GM12878 (cell line): ENCODE measurements around the gene RPL26. TPM values are rescaled to one million over a fixed set of nuclear protein-coding genes. Genes with fewer than 3 reads are reported as not detected.
"Not testable (repeated sequence)": the region's sequence is repeated elsewhere in the genome, so short reads cannot be mapped to it uniquely, and the experiment has no call there.

ENCODE experiments used
- ATAC-seq: fragments of 200-7000 bp; cut with Tn5 transposase; 3 replicates; pipeline ENCODE4 v1.9.1; 2020; ENCODE audit warnings: mild to moderate bottlenecking, moderate library complexity
- BruUV-seq: library from RNA; stranded (reverse); fragments of 400-500 nt; replicated peaks from 2 replicates; lab custom pipeline; 2021; lab: Mats Ljungman, UMichigan
- CTCF ChIA-PET: fragments of 300-600 bp; sonication (Branson Sonifier 250); formaldehyde crosslinking; extraction: SDS; loops from one replicate; lab custom pipeline; 2021; ENCODE audit warnings: inconsistent platforms; lab: Yijun Ruan, JAX
- POLR2A ChIA-PET: fragments of 350-600 bp; formaldehyde crosslinking; extraction: SDS; loops from one replicate; lab custom pipeline; 2021; ENCODE audit warnings: inconsistent platforms; lab: Charles Lee
- RAD21 ChIA-PET: fragments of 300-600 bp; sonication (Branson Sonifier 250); formaldehyde crosslinking; loops from one replicate; lab custom pipeline; 2023; ENCODE audit warnings: antibody characterized with exemption; ENCODE audit not compliant: unreplicated experiment; lab: Charles Lee
- SMC1A ChIA-PET: fragments of 300-600 bp; sonication (Branson Sonifier 250); formaldehyde crosslinking; loops from one replicate; lab custom pipeline; 2023; ENCODE audit not compliant: unreplicated experiment, uncharacterized antibody; lab: Charles Lee
- DNase-seq: peaks from one replicate; pipeline ENCODE4 v3.0.0-alpha.2; 2011; ENCODE audit warnings: low read depth, low spot score
- FAIRE-seq: peaks from 3 replicates; lab custom pipeline; 2011; peaks lifted over from hg19 to GRCh38; lab: Jason Lieb, UNC
- H2AFZ ChIP-seq: 2 replicates; pipeline ENCODE4 v1.6.0; 2011; ENCODE audit warnings: low read depth, low read length, control low read depth; ENCODE audit not compliant: control insufficient read depth
- H3K27ac ChIP-seq: 2 replicates; pipeline ENCODE4 v1.5.1; 2011; ENCODE audit warnings: control low read depth; ENCODE audit not compliant: control insufficient read depth, insufficient read depth
- H3K27me3 ChIP-seq, 2 experiments: replicated peaks in 1 of 2; 2 replicates each; pipeline versions ENCODE4 v1.6.0 to v1.6.1; 2011; ENCODE audit warnings: low read length in 1 of 2; ENCODE audit not compliant: control insufficient read depth in 2 of 2, insufficient read depth in 2 of 2
- H3K36me3 ChIP-seq, 2 experiments: 2 replicates each; pipeline ENCODE4 v1.5.1; 2011; ENCODE audit warnings: low read length in 1 of 2; ENCODE audit not compliant: control insufficient read depth in 2 of 2, insufficient read depth in 2 of 2
- H3K4me1 ChIP-seq: 2 replicates; pipeline ENCODE4 v1.6.1; 2011; ENCODE audit warnings: mild to moderate bottlenecking, low read length, moderate library complexity, mixed read lengths; ENCODE audit not compliant: control insufficient read depth, insufficient read depth
- H3K4me2 ChIP-seq: 2 replicates; pipeline ENCODE4 v1.6.0; 2011; ENCODE audit warnings: control low read depth; ENCODE audit not compliant: control insufficient read depth, insufficient read depth
- H3K4me3 ChIP-seq: fragments of 200-600 bp; sonication (generic); 2 replicates; pipeline ENCODE4 v1.5.1; 2016
- H3K79me2 ChIP-seq: 2 replicates; pipeline ENCODE4 v1.6.0; 2011; ENCODE audit warnings: low read length; ENCODE audit not compliant: control insufficient read depth, insufficient read depth
- H3K9ac ChIP-seq: 2 replicates; pipeline ENCODE4 v1.8.0; 2011; ENCODE audit warnings: low read length, control low read depth, mixed read lengths; ENCODE audit not compliant: control insufficient read depth, insufficient read depth
- H3K9me3 ChIP-seq: replicated peaks from 3 replicates; pipeline ENCODE4 v1.5.1; 2011; ENCODE audit warnings: mild to moderate bottlenecking, low read length; ENCODE audit not compliant: control insufficient read depth, insufficient read depth
- H4K20me1 ChIP-seq: 2 replicates; pipeline ENCODE4 v1.6.0; 2011; ENCODE audit not compliant: control insufficient read depth, insufficient read depth
- E4F1 ChIP-seq: fragments of 450-650 bp; IDR thresholded peaks from 2 replicates; pipeline ENCODE4 v1.6.1; 2018; ENCODE audit warnings: borderline replicate concordance, mild to moderate bottlenecking; ENCODE audit not compliant: partially characterized antibody
- MEF2B ChIP-seq: fragments of 450-650 bp; IDR thresholded peaks from 2 replicates; pipeline ENCODE4 v1.6.1; 2018; ENCODE audit warnings: mild to moderate bottlenecking, moderate library complexity; ENCODE audit not compliant: partially characterized antibody, poor library complexity, severe bottlenecking
- NFXL1 ChIP-seq: fragments of 450-650 bp; IDR thresholded peaks from 2 replicates; pipeline ENCODE4 v1.6.1; 2017; ENCODE audit warnings: antibody characterized with exemption, mild to moderate bottlenecking, borderline replicate concordance
- RB1 ChIP-seq: fragments of 450-650 bp; formaldehyde crosslinking; IDR thresholded peaks from 2 replicates; pipeline ENCODE4 v1.6.1; 2017; ENCODE audit warnings: mild to moderate bottlenecking, borderline replicate concordance
- ZNF274 ChIP-seq: IDR thresholded peaks from one replicate; pipeline ENCODE4 v1.8.0; 2011; ENCODE audit not compliant: insufficient read length, insufficient read depth
- ZNF687 ChIP-seq: fragments of 450-650 bp; IDR thresholded peaks from 2 replicates; pipeline ENCODE4 v1.6.1; 2017; ENCODE audit warnings: mild to moderate bottlenecking, moderate library complexity
- WGBS: methylation state at CpG from one replicate; pipeline ENCODE4 v1.1.6; 2016; ENCODE audit warnings: low lambda C conversion rate; ENCODE audit not compliant: insufficient replicate concordance, insufficient coverage; ENCODE audit errors: missing lambda C conversion rate; 5-methylcytosine and 5-hydroxymethylcytosine counted together
- in situ Hi-C: fragments of 300-500 bp; cut with MboI; formaldehyde crosslinking; loops from 9 replicates; pipeline ENCODE4 v1.14.3; 2018; ENCODE audit warnings: mixed read lengths
- intact Hi-C: fragments of 100-400 bp; cut with micrococcal nuclease; formaldehyde crosslinking; loops from one replicate; pipeline ENCODE4 v1.14.2; 2022; ENCODE audit not compliant: unreplicated experiment
- polyA plus RNA-seq, 11 experiments: library from polyadenylated mRNA; depleted of rRNA in 4 of 11; unstranded in 6 of 11; stranded (reverse) in 5 of 11; fragments of >200 nt; fragmentation: Nextera tagmentation in 4 of 11; fragmentation: Illumina TruSeq in 1 of 11; extraction: Ambion mirVana in 4 of 11; extraction: Trizol in 1 of 11; gene quantifications; 1 replicate in 1 of 11; 2 replicates in 10 of 11; pipeline versions ENCODE4 v1.2.1 to v1.2.3, GENCODE V29; 2011 to 2016; ENCODE audit warnings: inconsistent platforms in 2 of 11, missing spikeins in 2 of 11, low read depth in 1 of 11
- total RNA-seq, 4 experiments: library from RNA; depleted of rRNA in 3 of 4; stranded (reverse); fragments of >200 nt in 3 of 4; fragmentation: Illumina TruSeq in 1 of 4; extraction: Trizol in 1 of 4; gene quantifications; 2 replicates each; pipeline versions ENCODE4 v1.2.1 to v1.2.3, GENCODE V29; 2013 to 2021

The RPL26 gene
- total and polyA plus RNA-seq, 10 of the 15 experiments (the other 5 are each of a cell fraction or from before 2014, with no cell fraction given): 1,451 to 9,244 (median 4,326) TPM

GRCh38 chr17:8380049-8380448 is 2.9 kb downstream of the RPL26 start (continued):
- TF ChIP-seq E4F1 (no peak), MEF2B (no peak), RB1 (no peak), ZNF687 (no peak), ZNF274 (no peak), NFXL1 (no peak)

DNA sequence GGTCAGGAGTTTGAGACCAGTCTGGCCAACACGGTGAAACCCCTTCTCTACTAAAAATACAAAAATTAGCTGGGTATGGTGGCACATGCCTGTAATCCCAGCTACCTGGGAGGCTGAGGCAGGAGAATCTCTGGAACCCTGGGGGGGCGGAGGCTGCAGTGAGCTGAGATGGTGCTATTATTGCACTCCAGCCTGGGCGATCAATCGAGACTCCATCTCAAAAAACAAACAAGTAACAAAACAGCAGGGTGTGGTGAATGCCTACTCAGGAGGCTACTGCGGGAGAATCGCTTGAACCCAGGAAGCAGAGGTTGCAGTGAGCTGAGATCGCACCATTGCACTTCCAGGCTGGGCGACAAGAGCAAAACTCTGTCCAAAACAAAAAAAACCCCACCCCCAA is 4.9 kb downstream of the RPL26 start:
- H4K20me1 ChIP-seq, H3K27ac ChIP-seq, BruUV-seq, H3K9ac ChIP-seq, FAIRE-seq, DNase-seq, ATAC-seq, in situ Hi-C loops, H2AFZ ChIP-seq, intact Hi-C loops, H3K9me3 ChIP-seq, H3K4me1 ChIP-seq, H3K27me3 ChIP-seq, RAD21 ChIA-PET: not testable (repeated sequence)
- ChIA-PET CTCF (interaction anchor here (0.9 to 1.5 kb wide), 2 partner anchors 82 to 407 kb away, joined by 3 to 8 read pairs; partner anchors contain the start of gene SLC25A35), POLR2A (interaction anchor here (1.0 kb wide), 1 partner anchor 130 kb away, joined by 6 read pairs; the partner anchor contains the start of gene CTC1), SMC1A (interaction anchor here (0.7 to 1.9 kb wide), 2 partner anchors 59 to 494 kb away, joined by 3 to 4 read pairs; no protein-coding TSS in a partner anchor)
- peaks cover 48% of the 10 kb centered on the region for H3K79me2 ChIP-seq
- peaks cover 10 to 36% of the 10 kb centered on the region in 2 experiments for H3K36me3 ChIP-seq
- peak overlapping the region; percentile 13; the same call in 1 of the 2 replicates for H3K4me2 ChIP-seq
- peak overlapping the region; percentile 22; the same call in 1 of the 2 replicates for H3K4me3 ChIP-seq
- WGBS: 88% methylated on average over 8 of the region's 8 CpGs
